ENCODE data around the gene C11orf71.

Gene C11orf71

GRCh38 chr11:114350022-114350421 lies 50.3 kb downstream of the C11orf71 start:
- Histone ChIP-seq H3K4me3 (ENCODE audit: low read depth, low read length) (no peak overlapping the region), H3K36me3 (no peaks in the 10 kb centered on the region), H3K9me3 (ENCODE audit: severe bottlenecking) (no peaks in the 10 kb centered on the region), H3K27me3 (ENCODE audit: insufficient read depth, low read depth, severe bottlenecking) (no peaks in the 10 kb centered on the region), H3K27ac (no peak overlapping the region)
- no peak for DNase-seq
- TF ChIP-seq CTCF (IDR thresholded peaks at IDR 0.05; ENCODE audit: low read depth, low read length), result no peak
